ENCODE data around the gene UGP2. TPM values are rescaled to one million over a fixed set of nuclear protein-coding genes. Genes with fewer than 3 reads are reported as not detected.
"Not testable (repeated sequence)": the region's sequence is repeated elsewhere in the genome, so short reads cannot be mapped to it uniquely, and the experiment has no call there.

Gene UGP2
- total RNA-seq, 1 experiment from 2014 or later: 883 TPM

DNA sequence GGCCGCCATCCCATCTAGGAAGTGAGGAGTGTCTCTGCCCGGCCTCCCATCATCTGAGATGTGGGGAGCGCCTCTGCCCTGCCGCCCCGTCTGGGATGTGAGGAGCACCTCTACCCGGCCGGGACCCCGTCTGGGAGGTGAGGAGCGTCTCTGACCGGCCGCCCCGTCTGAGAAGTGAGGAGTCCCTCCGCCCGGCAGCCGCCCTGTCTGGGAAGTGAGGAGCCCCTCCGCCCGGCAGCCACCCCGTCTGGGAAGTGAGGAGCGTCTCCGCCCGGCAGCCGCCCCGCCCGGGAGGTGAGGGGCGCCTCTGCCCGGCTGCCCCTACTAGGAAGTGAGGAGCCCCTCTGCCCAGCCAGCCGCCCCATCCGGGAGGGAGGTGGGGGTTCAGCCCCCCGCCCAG is 32.8 kb upstream of the UGP2 start:
- H3K9me3 ChIP-seq (ENCODE audit: control insufficient read depth, low read depth, low read length): peaks cover 13% of the 10 kb centered on the region
- not testable (repeated sequence) for H3K56ac ChIP-seq (ENCODE audit: insufficient read length, low read depth, low read length); H4K20me1 ChIP-seq (ENCODE audit: control insufficient read depth, insufficient read depth, insufficient read length); H3T11ph ChIP-seq (ENCODE audit: low read length); H3K4me1 Mint-ChIP-seq; H2BK120ac ChIP-seq (ENCODE audit: low read depth, low read length, poor library complexity, severe bottlenecking); H2BK20ac ChIP-seq (ENCODE audit: low read depth, low read length, poor library complexity, severe bottlenecking); H3K79me2 ChIP-seq (ENCODE audit: insufficient read depth, low read length); H3K4me1 ChIP-seq (ENCODE audit: insufficient read depth, low read length); H3K23ac ChIP-seq (ENCODE audit: insufficient read length, low read depth, low read length); H4K5ac ChIP-seq (ENCODE audit: insufficient read length, low read depth, low read length); H3K23me2 ChIP-seq (ENCODE audit: insufficient read length, low read depth, low read length, poor library complexity, severe bottlenecking); H3K79me1 ChIP-seq (ENCODE audit: insufficient read depth, low read depth, low read length, poor library complexity, severe bottlenecking); H3K27me3 Mint-ChIP-seq (ENCODE audit: low read depth); H3K4ac ChIP-seq (ENCODE audit: low read depth, low read length); H2AFZ ChIP-seq (ENCODE audit: low read length); H2BK15ac ChIP-seq (ENCODE audit: low read depth, low read length); H4K91ac ChIP-seq (ENCODE audit: insufficient read length, low read depth, low read length); H3K27me3 ChIP-seq (ENCODE audit: insufficient read depth, low read length); H2AK5ac ChIP-seq (ENCODE audit: insufficient read length, low read length); H4K8ac ChIP-seq (replicated peaks; ENCODE audit: insufficient read length, low read depth, low read length); H3K4me3 Mint-ChIP-seq; H3K27ac ChIP-seq (ENCODE audit: insufficient read length, low read depth, low read length); H3K18ac ChIP-seq (ENCODE audit: insufficient read length, low read depth, low read length); H3K9ac ChIP-seq (ENCODE audit: extremely low read depth, insufficient read length, low read length); DNase-seq; H2BK5ac ChIP-seq (ENCODE audit: insufficient read length, low read length); H3K14ac ChIP-seq (ENCODE audit: insufficient read depth, low read length); H3K27ac Mint-ChIP-seq; H3K4me2 ChIP-seq (ENCODE audit: insufficient read depth, insufficient read length, low read length); H2BK12ac ChIP-seq (ENCODE audit: insufficient read length, low read depth, low read length)
- H3K9me3 Mint-ChIP-seq: peaks cover 34 to 40% of the 10 kb centered on the region in 2 experiments
- no CpG with 5 or more reads among the region's 29 CpGs for WGBS (ENCODE audit: extremely low coverage, insufficient read length, low lambda C conversion rate)
- peaks cover 22 to 47% (median 24%) of the 10 kb centered on the region in 3 experiments for H3K36me3 Mint-ChIP-seq (ENCODE audit: insufficient read depth in 1 of 3, low read depth in 3 of 3)

Data from H9 (cell line).